22Rv1 (cell line): ENCODE results near the gene UGT2B7.

Experiments used
- H3K27ac ChIP-seq: fragments of 450-650 bp; 2 replicates; pipeline ENCODE4 v1.5.1; 2017
- ZFX ChIP-seq: fragments of 450-650 bp; IDR thresholded peaks from 2 replicates; pipeline ENCODE4 v1.6.1; 2017; ENCODE audit warnings: antibody characterized with exemption, borderline replicate concordance
- TF ChIP-seq, protein P1 (sequence below): fragments of 450-650 bp; IDR thresholded peaks from 2 replicates; pipeline ENCODE4 v1.5.1; 2017; ENCODE audit warnings: mild to moderate bottlenecking

The UGT2B7 gene

DNA sequence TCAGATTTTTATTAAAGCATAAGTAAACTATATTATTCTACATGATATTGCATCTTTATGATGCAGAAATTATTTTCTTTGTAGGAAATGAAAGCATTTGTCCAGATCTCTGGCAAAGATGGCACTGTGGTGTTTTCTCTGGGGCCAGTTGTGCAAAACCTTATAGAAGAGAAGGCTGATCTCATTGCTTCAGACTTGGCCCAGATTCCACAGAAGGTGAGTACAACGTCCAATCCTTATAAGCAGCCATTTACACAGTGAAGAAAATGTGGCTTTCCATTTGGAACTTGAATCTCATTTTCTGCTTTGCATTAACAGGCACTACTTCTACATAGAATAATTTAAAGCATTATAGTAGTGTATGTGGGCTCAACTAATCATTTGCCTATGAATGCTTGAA is 6.9 kb upstream of the UGT2B7 start:
- TF ChIP-seq, protein P1, sequence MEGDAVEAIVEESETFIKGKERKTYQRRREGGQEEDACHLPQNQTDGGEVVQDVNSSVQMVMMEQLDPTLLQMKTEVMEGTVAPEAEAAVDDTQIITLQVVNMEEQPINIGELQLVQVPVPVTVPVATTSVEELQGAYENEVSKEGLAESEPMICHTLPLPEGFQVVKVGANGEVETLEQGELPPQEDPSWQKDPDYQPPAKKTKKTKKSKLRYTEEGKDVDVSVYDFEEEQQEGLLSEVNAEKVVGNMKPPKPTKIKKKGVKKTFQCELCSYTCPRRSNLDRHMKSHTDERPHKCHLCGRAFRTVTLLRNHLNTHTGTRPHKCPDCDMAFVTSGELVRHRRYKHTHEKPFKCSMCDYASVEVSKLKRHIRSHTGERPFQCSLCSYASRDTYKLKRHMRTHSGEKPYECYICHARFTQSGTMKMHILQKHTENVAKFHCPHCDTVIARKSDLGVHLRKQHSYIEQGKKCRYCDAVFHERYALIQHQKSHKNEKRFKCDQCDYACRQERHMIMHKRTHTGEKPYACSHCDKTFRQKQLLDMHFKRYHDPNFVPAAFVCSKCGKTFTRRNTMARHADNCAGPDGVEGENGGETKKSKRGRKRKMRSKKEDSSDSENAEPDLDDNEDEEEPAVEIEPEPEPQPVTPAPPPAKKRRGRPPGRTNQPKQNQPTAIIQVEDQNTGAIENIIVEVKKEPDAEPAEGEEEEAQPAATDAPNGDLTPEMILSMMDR, result no peak
- no peak for TF ChIP-seq ZFX
- no peak overlapping the region for H3K27ac ChIP-seq

- no peak for TF ChIP-seq ZFX
- TF ChIP-seq, protein P1, result no peak
- no peak overlapping the region for H3K27ac ChIP-seq
Observed at GRCh38 chr4:69092190-69092589, 4.1 kb upstream of the UGT2B7 start.

GRCh38 chr4:69092980-69093568 is 3.2 kb upstream of the UGT2B7 start:
- TF ChIP-seq, protein P1, result no peak
- TF ChIP-seq ZFX, result no peak
- H3K27ac ChIP-seq, result no peak overlapping the region

- H3K27ac ChIP-seq, result no peak overlapping the region
Observed at GRCh38 chr4:69093681-69094080, 2.6 kb upstream of the UGT2B7 start.

GRCh38 chr4:69095301-69095731 is 958 bp upstream of the UGT2B7 start:
- peak overlapping the region; percentile 71 for H3K27ac ChIP-seq
- TF ChIP-seq, protein P1, result no peak
- no peak for TF ChIP-seq ZFX

More at GRCh38 chr4:69093681-69094080, 2.6 kb upstream of the UGT2B7 start:
- TF ChIP-seq, protein P1, result no peak
- TF ChIP-seq ZFX, result no peak

GRCh38 chr4:69096810-69097209 is 536 bp downstream of the UGT2B7 start:
- TF ChIP-seq, protein P1, result no peak
- TF ChIP-seq ZFX, result no peak
- peak overlapping the region; percentile 71 for H3K27ac ChIP-seq

DNA sequence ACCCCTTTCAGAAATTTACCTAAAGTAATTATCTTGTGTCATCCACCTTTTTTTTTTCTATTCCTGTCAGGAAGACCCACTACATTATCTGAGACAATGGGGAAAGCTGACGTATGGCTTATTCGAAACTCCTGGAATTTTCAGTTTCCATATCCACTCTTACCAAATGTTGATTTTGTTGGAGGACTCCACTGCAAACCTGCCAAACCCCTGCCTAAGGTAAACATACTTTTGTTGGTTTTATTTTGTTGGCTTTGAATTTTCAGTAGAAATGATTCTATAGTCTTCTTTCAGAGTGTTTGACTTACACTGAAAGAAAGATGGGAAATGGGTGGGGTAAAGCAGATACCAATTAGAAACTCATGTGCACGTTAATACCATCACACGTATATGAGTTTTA is 2.2 kb downstream of the UGT2B7 start:
- TF ChIP-seq, protein P1, result no peak
- peak overlapping the region; percentile 43 for H3K27ac ChIP-seq
